Measurements from ENCODE around the gene NR2C2AP. TPM values are rescaled to one million over a fixed set of nuclear protein-coding genes. Genes with fewer than 3 reads are reported as not detected.

Gene NR2C2AP
- total and polyA plus RNA-seq, 8 donors = 0.45 to 28.9 (median 16.5) TPM; not detected in 2

DNA sequence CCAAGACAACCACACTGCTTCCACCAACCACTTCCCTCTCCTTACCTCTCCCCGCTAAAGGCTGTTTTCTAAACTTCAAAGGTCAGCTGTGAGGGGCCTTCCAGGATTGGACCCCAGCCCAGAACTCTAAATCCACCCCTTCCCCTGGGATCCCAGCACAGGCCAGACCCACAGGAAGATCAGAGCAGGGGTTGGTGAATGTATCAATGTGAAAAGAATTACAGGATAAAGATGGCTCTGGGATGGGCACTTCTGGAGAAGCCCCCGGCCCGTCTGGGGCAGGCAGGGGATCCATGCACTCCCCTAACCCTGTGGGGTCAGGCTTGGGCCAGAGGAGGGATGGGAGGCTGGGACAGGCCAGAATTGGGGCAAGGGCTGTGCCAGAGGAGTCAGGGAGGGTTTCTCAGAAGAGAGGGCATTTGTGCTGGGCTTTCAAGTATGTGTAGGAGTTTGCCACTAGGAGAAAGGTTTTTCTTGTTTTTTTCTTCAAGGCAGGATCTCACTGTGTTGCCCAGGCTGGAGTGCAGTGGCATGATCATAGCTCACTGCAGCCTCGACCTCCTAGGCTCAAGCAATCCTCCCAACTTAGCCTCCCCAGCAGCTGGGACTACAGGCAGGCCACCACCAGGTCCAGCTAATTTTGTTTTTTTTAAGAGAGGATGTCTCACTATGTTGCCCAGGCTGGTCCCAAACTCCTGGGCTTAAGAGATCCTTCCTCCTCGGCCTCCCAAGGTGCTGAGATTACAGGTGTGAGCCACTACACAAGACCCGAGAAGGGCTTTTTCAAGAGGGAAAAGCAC is 32.1 kb downstream of the NR2C2AP start:
- Histone ChIP-seq H3K9me3 (no peaks in the 10 kb centered on the region), H3K27ac (no peak overlapping the region), H3K36me3 (peaks cover 0 to 6% (median 5%) of the 10 kb centered on the region in 4 donors), H3K4me1 (peaks cover 8 to 21% (median 14%) of the 10 kb centered on the region in 4 donors), H3K27me3 (peaks cover 0 to 7% (median 0%) of the 10 kb centered on the region in 3 donors), H3K4me3 (no peak overlapping the region)
- TF ChIP-seq POLR2A (IDR thresholded peaks at IDR 0.05) (no peak), CTCF (IDR thresholded peaks at IDR 0.05) (no peak), EP300 (IDR thresholded peaks at IDR 0.05) (no peak), POLR2AphosphoS5 (IDR thresholded peaks at IDR 0.05) (no peak)
- WGBS, 5 donors = 79 to 86% (median 80%) methylated on average over 6 of the region's 6 CpGs
- intact Hi-C loops (cut with DNase I; ENCODE audit: low total_unique reads) = no loop called here
- DNase-seq = peak in 1 of 2 donors; percentile 33

DNA sequence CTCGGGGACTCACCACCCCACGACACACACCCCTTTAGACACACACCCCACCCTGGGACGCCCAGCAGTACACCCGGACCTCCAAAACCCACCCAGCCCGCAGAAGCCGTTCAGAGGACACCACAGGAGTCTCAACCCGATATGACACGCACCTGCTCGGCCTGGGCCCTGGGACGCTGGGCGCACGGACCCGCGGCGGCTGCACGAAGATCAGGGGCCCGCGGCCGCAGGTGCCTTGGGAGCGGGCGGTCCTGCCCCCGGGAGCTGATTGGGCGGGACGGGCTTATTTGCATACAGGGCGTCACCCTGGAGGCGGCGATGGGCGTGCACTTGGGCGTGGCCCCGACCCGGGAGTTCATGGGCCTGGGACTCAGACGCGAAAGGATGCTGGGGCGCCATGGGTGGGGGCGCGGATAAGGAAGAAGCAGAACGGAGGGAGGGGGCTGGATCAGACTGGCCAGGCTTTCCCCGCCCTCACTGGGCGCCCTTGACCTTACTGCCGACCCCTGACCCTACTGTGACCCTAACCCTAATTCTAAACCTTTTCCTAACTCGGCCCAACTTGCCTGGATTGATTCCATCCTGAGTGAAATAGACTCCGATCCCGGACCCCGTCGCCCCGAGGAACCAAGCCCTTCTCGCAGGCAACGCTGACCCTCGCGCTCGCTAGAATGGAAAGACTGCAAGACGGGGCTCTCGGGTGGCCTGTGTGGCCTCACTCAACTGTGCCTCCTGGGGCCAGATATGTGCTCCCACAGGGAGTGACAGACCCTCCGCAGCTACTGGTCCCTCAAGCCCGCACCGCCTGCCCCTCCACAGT is 33.0 kb downstream of the NR2C2AP start, which contains the start of gene MEF2B:
Gene MEF2B, minus strand, starts transcription at position 211 of the 820 bp plus-strand sequence. CDS start 19,528 bp downstream, outside the sequence.
- Histone ChIP-seq H3K4me3 (peak within 1 kb of the TSS; percentile 28 to 46 (median 30)), H3K27me3 (peaks cover 0 to 7% (median 0%) of the 10 kb centered on the region in 3 donors), H3K9me3 (no peaks in the 10 kb centered on the region), H3K36me3 (peaks cover 0 to 1% (median 0%) of the 10 kb centered on the region in 4 donors), H3K27ac (no peak within 1 kb of the TSS), H3K4me1 (peaks cover 8 to 21% (median 14%) of the 10 kb centered on the region in 4 donors)
- intact Hi-C loops (cut with DNase I; ENCODE audit: low total_unique reads) = no loop called here
- TF ChIP-seq POLR2A (IDR thresholded peaks at IDR 0.05) = no peak
- 11 to 24% (median 15%) methylated on average over 24 to 56 of the region's 56 CpGs for WGBS, 5 donors
- peak; percentile 88 to 93 for DNase-seq

GRCh38 chr19:19169236-19170052 is 33.8 kb downstream of the NR2C2AP start:
- peak overlapping the region; percentile 28 to 46 (median 30) for H3K4me3 ChIP-seq
- DNase-seq = no peak
- no peak overlapping the region for H3K27ac ChIP-seq
- H3K36me3 ChIP-seq = peaks cover 0 to 4% (median 0%) of the 10 kb centered on the region in 4 donors
- H3K27me3 ChIP-seq = peaks cover 0 to 7% (median 0%) of the 10 kb centered on the region in 3 donors
- WGBS, 5 donors = 72 to 82% (median 76%) methylated on average over 5 to 9 of the region's 9 CpGs
- H3K4me1 ChIP-seq = peaks cover 8 to 21% (median 14%) of the 10 kb centered on the region in 4 donors
- no peaks in the 10 kb centered on the region for H3K9me3 ChIP-seq
- intact Hi-C loops (cut with DNase I; ENCODE audit: low total_unique reads) = no loop called here
- TF ChIP-seq CTCF (IDR thresholded peaks at IDR 0.05) = no peak
- no peak for TF ChIP-seq POLR2AphosphoS5 (IDR thresholded peaks at IDR 0.05)
- no peak for TF ChIP-seq POLR2A (IDR thresholded peaks at IDR 0.05)
- no peak for TF ChIP-seq EP300 (IDR thresholded peaks at IDR 0.05)

GRCh38 chr19:19167612-19168011 is 35.6 kb downstream of the NR2C2AP start:
- Histone ChIP-seq H3K36me3 (peaks cover 0 to 4% (median 0%) of the 10 kb centered on the region in 4 donors), H3K27me3 (peaks cover 0 to 7% (median 0%) of the 10 kb centered on the region in 3 donors), H3K9me3 (no peaks in the 10 kb centered on the region), H3K4me3 (no peak overlapping the region), H3K4me1 (peaks cover 8 to 20% (median 14%) of the 10 kb centered on the region in 4 donors), H3K27ac (no peak overlapping the region)
- intact Hi-C loops (cut with DNase I; ENCODE audit: low total_unique reads) = no loop called here
- TF ChIP-seq EP300 (IDR thresholded peaks at IDR 0.05) (no peak), POLR2AphosphoS5 (IDR thresholded peaks at IDR 0.05) (no peak), POLR2A (IDR thresholded peaks at IDR 0.05) (no peak), CTCF (IDR thresholded peaks at IDR 0.05) (no peak)
- 74 to 86% (median 79%) methylated on average over 3 of the region's 3 CpGs for WGBS, 5 donors
- DNase-seq = no peak

Measured in stomach (tissue), 9 donors.